AG09309 (cell line): Measurements from ENCODE around the gene GAA.

Experiments
- DNase-seq: peaks from one replicate; pipeline ENCODE4 v3.0.0-alpha.2; 2010; ENCODE audit warnings: low read depth
- H3K4me3 ChIP-seq: 2 replicates; pipeline ENCODE4 v1.5.1; 2011; ENCODE audit warnings: mild to moderate bottlenecking, low read depth, low read length, moderate library complexity; ENCODE audit not compliant: control insufficient read depth
- TF ChIP-seq, protein P1 (sequence below): IDR thresholded peaks from 2 replicates; pipeline ENCODE4 v1.5.1; 2011; ENCODE audit warnings: mild to moderate bottlenecking, low read depth, low read length, inconsistent platforms; ENCODE audit not compliant: insufficient read depth, control insufficient read depth; ENCODE audit errors: missing control alignments

GAA gene

DNA sequence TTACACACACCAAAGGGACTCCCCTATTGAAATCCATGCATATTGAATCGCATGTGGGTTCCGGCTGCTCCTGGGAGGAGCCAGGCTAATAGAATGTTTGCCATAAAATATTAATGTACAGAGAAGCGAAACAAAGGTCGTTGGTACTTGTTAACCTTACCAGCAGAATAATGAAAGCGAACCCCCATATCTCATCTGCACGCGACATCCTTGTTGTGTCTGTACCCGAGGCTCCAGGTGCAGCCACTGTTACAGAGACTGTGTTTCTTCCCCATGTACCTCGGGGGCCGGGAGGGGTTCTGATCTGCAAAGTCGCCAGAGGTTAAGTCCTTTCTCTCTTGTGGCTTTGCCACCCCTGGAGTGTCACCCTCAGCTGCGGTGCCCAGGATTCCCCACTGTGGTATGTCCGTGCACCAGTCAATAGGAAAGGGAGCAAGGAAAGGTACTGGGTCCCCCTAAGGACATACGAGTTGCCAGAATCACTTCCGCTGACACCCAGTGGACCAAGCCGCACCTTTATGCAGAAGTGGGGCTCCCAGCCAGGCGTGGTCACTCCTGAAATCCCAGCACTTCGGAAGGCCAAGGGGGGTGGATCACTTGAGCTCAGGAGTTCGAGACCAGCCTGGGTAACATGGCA, 2.2 kb downstream of the GAA start:
- no peak overlapping the region for H3K4me3 ChIP-seq

DNA sequence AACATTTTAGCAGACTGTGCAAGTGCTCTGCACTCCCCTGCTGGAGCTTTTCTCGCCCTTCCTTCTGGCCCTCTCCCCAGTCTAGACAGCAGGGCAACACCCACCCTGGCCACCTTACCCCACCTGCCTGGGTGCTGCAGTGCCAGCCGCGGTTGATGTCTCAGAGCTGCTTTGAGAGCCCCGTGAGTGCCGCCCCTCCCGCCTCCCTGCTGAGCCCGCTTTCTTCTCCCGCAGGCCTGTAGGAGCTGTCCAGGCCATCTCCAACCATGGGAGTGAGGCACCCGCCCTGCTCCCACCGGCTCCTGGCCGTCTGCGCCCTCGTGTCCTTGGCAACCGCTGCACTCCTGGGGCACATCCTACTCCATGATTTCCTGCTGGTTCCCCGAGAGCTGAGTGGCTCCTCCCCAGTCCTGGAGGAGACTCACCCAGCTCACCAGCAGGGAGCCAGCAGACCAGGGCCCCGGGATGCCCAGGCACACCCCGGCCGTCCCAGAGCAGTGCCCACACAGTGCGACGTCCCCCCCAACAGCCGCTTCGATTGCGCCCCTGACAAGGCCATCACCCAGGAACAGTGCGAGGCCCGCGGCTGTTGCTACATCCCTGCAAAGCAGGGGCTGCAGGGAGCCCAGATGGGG, 3.1 kb downstream of the GAA start:
- no peak for DNase-seq
- TF ChIP-seq, protein P1, sequence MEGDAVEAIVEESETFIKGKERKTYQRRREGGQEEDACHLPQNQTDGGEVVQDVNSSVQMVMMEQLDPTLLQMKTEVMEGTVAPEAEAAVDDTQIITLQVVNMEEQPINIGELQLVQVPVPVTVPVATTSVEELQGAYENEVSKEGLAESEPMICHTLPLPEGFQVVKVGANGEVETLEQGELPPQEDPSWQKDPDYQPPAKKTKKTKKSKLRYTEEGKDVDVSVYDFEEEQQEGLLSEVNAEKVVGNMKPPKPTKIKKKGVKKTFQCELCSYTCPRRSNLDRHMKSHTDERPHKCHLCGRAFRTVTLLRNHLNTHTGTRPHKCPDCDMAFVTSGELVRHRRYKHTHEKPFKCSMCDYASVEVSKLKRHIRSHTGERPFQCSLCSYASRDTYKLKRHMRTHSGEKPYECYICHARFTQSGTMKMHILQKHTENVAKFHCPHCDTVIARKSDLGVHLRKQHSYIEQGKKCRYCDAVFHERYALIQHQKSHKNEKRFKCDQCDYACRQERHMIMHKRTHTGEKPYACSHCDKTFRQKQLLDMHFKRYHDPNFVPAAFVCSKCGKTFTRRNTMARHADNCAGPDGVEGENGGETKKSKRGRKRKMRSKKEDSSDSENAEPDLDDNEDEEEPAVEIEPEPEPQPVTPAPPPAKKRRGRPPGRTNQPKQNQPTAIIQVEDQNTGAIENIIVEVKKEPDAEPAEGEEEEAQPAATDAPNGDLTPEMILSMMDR, result no peak
- no peak overlapping the region for H3K4me3 ChIP-seq

More for the DNA sequence above, 2.2 kb downstream of the GAA start:
- TF ChIP-seq, protein P1, result no peak
- DNase-seq, result no peak

DNA sequence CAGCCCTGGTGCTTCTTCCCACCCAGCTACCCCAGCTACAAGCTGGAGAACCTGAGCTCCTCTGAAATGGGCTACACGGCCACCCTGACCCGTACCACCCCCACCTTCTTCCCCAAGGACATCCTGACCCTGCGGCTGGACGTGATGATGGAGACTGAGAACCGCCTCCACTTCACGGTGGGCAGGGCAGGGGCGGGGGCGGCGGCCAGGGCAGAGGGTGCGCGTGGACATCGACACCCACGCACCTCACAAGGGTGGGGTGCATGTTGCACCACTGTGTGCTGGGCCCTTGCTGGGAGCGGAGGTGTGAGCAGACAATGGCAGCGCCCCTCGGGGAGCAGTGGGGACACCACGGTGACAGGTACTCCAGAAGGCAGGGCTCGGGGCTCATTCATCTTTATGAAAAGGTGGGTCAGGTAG, 3.6 kb downstream of the GAA start:
- TF ChIP-seq, protein P1, result no peak
- no peak for DNase-seq
- no peak overlapping the region for H3K4me3 ChIP-seq

DNA sequence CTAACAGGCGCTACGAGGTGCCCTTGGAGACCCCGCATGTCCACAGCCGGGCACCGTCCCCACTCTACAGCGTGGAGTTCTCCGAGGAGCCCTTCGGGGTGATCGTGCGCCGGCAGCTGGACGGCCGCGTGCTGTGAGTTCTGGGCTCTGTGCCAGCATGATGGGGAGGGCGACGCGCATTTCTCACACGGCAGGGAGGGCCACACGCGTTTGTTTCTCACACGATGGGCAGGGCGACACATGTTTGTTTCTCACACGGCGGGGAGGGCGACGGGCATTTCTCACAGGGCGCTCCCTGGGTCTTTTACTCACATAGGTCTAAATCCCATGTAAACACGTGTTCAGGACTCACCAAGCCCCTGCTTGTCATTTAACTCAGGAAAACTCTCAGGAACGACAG, 4.4 kb downstream of the GAA start:
- DNase-seq, result no peak
- TF ChIP-seq, protein P1, result no peak
- no peak overlapping the region for H3K4me3 ChIP-seq

DNA sequence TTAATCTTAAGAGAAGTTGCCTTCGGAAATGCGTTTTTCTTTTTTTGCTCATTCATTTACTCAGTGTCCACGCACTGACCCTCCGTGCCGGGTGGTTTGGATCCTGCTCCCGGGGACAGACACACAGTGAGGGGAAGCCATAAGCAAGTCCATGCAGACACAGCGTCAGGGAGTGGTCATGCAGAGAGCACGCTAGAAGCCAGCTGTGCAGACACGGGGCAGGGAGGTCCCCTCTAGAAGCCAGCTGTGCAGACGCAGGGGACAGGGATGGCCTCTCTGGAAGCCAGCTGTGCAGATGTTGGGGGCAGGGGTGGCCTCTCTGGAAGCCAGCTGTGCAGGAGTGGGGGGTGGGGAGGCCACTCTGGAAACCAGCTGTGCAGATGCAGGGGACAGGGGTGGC, 4.8 kb downstream of the GAA start:
- TF ChIP-seq, protein P1, result no peak
- H3K4me3 ChIP-seq, result no peak overlapping the region
- no peak for DNase-seq

DNA sequence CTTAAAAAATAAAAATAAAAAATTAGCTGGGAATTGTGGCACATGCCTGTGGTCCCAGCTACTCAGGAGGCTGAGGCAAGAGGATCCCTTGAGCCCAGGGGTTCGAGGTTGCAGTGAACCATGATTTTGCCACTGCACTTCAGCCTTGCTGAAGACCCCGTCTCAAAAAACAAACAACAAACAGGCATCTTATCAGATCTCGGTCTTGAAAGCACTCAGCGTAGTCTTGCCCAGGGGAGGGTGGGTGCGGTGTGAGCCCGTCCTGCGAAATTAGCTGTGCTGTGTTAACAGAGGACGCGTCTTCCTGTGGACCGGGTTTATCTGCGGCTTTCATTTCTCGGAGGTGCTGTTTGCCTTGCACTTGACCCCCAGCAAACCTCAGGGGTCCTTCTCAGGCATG, 5.4 kb downstream of the GAA start:
- H3K4me3 ChIP-seq, result no peak overlapping the region
- TF ChIP-seq, protein P1, result no peak
- DNase-seq, result no peak
